HL-60/S4 treated with phorbol 12-myristate 13-acetate at 8.2 ng/mL for 4 days and 3 days (cell line): ENCODE results near the gene EFEMP1.

Experiments used
- in situ Hi-C: fragments of 300-500 bp; cut with MboI; formaldehyde crosslinking; loops from 2 replicates; pipeline ENCODE4 v1.15.0; 2022; ENCODE audit warnings: low sequenced_read_pairs

The EFEMP1 gene

DNA sequence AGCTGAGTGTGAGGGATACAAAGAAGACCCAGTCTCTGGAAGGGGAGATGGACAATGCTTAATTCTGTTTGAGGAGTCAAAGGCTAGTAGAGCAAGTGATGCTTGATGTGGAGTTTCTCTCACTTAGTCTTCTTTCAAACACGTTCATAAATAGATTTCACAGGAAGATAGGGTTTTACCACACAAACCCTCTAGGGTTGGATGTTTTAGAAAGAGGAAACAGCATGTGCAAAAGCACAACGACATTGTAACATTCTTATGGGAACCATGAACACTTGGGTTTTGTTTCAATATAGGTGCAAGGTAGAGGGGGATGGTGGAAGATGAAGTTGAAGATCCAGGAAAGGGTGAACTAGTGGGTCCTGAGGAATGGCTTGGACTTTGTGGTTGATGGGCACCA, 10.8 kb upstream of the EFEMP1 start:
- in situ Hi-C loops: no loop called here

DNA sequence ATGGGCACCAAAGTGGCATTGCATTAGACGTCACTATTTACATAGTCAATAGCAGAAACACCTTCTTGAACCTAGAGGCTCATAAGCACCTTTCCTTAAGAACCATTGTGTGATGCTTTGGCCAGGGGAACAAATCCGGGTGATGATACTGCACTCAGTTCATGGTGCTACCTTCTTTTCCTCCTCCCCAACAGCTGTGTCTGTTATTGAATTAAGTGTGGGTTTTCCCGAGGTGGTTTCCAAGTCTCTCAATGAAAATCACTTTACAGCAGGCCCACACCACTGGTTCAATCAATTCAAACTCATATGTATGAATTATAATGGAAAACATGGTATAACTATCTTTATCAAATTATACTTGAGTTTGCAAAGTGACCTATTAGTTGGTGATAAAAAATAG, 9.3 kb upstream of the EFEMP1 start:
- in situ Hi-C loops: no loop called here

DNA sequence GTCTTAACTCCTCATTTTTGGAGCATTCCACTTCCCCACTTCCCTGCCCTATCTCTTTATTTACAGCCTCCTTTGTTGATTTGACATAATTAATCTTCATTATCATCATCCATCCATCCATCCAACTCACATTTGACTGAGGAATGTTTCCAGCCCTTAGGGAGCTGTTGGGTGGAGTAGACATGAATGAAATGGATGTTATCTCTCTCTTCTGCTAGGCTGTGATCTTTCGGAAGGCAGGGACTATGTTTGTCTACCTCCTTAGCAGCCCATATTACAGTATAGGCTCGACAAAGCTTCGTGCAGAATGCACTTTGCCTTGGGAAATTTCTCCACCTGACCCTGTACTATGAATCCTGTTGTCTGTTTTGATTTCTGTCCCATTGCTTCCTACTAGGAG, 7.7 kb upstream of the EFEMP1 start:
- in situ Hi-C loops: no loop called here

GRCh38 chr2:55929476-55929875, 5.9 kb upstream of the EFEMP1 start:
- in situ Hi-C loops: no loop called here

GRCh38 chr2:55926974-55927373, 3.4 kb upstream of the EFEMP1 start:
- in situ Hi-C loops: no loop called here

GRCh38 chr2:55926246-55926645, 2.7 kb upstream of the EFEMP1 start:
- in situ Hi-C loops: no loop called here

GRCh38 chr2:55923982-55924321, 370 bp upstream of the EFEMP1 start:
- in situ Hi-C loops: no loop called here

- in situ Hi-C loops: no loop called here
These were observed 1.2 kb downstream of the EFEMP1 start for GRCh38 chr2:55922291-55922907.

DNA sequence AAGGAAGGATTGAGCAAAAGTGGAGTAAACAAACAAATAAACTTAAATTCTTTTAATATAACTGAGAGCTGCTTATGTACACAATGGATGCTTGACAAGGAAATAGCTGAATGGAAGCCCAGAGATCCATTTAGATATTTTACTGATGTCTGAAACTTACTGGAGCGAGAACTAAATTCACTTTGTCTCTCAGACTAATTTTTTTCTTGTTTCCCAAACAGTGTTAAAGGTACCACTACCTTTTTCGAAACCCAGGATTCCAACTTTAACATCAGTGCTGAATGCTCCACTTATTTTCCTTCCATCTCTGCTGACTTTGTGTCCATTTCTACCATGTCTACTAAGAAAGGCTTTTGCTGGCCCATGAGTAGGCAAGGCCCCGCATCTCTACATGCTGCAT, 4.0 kb downstream of the EFEMP1 start:
- in situ Hi-C loops: no loop called here

GRCh38 chr2:55918856-55919255, 4.7 kb downstream of the EFEMP1 start:
- in situ Hi-C loops: no loop called here

GRCh38 chr2:55917713-55918390, 5.7 kb downstream of the EFEMP1 start:
- in situ Hi-C loops: no loop called here

DNA sequence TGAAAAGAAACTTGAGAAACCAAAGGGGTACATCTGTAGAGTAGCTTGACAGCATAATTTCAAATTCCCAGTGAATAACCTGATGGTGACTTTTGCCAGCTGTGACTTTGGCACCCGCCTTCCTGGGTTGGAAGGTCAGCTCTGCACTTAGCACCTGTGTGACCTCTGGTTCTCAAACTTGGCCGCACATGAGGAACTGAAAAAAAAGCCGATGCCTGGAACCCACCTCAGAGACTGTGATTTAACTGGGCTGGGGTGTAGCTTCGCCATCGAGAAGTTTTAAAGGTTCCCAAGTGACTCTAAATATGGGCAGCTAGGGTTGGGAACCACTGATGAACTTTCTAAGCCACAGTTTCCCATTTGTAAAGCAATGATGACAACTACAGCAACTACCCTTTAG, 6.5 kb downstream of the EFEMP1 start:
- in situ Hi-C loops: no loop called here

DNA sequence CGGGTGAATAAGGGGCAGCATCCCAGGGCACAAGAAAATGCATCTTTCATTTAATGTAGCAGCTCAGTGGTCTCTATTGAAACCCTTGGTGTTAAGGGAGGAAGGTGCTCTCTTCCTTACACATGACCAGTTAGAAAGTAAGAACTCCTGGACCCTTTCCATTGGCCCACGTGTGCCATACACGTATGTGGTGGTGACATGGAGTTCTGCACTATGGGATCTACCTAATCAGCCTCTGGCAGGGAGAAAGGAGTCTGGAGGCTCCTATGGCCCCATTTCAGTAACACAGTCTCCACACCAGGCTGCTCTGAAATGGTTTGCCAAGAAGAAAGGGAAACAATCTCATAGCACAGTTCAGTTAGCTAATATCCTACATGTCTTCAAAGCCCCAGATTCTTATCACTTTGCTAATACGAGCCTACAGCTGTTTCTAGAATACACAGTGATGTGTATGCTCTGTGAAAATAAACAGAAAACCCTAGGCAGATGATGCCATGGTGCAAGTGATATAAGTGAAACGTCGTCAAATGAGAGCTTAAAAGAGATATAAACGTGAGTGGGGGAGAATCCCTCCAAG, 7.0 kb downstream of the EFEMP1 start:
- in situ Hi-C loops: no loop called here

- in situ Hi-C loops: no loop called here
These were observed 8.8 kb downstream of the EFEMP1 start for GRCh38 chr2:55914786-55915185.

GRCh38 chr2:55912926-55913325, 10.7 kb downstream of the EFEMP1 start:
- in situ Hi-C loops: no loop called here

- in situ Hi-C loops: no loop called here
These were observed 13.5 kb downstream of the EFEMP1 start for GRCh38 chr2:55910077-55910476.

- in situ Hi-C loops: no loop called here
These were observed 15.9 kb downstream of the EFEMP1 start for GRCh38 chr2:55907686-55908085.

GRCh38 chr2:55906993-55907392, 16.6 kb downstream of the EFEMP1 start:
- in situ Hi-C loops: no loop called here

- in situ Hi-C loops: no loop called here
These were observed 19.9 kb downstream of the EFEMP1 start for GRCh38 chr2:55903727-55904126.

DNA sequence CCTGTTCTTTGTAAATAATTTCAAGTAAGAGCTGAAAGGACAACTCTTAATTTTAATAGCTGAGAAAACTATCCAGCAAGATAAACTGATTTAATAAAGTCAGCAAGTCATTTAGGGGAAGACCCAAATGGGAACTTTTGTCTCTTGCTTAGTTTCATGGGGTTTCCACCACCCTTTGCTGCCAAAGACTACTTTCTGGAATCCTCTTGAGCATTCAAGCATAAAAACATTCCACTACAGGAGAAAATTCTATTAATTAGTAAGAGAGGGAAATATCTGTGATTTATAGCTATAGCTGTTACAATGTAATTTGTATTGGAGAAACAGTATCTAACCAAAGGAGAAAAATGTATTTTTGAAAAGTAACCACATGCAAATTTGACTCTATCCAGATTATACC, 20.6 kb downstream of the EFEMP1 start:
- in situ Hi-C loops: no loop called here

DNA sequence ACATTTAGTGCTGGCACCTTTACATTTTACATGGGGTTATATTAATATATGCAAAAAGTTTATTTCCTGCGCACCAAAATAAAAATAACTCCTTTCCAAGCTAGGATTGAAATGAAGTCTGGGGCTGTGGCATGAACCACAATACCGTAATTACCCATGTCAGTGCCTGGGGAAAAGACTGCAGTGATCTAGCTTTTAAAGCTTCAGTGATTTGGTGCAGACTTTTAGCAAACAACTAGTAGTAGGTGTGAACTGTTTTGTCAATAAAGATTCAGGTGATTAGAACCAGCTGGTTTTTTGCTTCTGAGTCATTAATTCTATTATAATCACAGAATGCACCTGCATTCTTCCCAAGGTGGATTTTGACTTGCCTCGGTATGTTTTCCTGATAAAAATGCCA, 21.2 kb downstream of the EFEMP1 start:
- in situ Hi-C loops: no loop called here

DNA sequence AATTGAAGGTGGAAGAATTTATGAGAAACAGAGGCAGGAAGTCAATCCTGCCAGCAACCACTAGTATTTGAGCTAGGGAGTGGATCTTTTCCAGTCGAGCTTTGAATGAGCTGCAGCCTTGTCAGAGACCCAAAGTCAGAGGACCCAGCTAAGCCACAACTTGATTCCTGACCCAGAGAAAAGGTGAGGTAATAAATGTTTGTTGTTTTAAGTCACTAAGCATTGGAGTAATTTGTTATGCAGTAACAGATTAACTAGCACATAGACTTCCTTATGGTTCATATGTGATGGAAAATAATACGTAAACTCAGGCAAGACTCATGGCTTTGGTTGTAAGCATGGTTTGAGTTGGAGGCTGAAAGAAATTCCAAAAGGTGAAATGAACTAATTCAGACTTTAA, 21.6 kb downstream of the EFEMP1 start:
- in situ Hi-C loops: no loop called here

GRCh38 chr2:55901322-55901721, 22.3 kb downstream of the EFEMP1 start:
- in situ Hi-C loops: no loop called here
